Left ventricle myocardium inferior (tissue), 1 donor: ENCODE data around the gene CSTF3. TPM values are rescaled to one million over a fixed set of nuclear protein-coding genes. Genes with fewer than 3 reads are reported as not detected.

Experiments used
- DNase-seq: peaks from one replicate; pipeline ENCODE4 v3.0.0-alpha.2; 2020
- H3K27ac ChIP-seq: fragments of 200-600 bp; replicated peaks from 2 replicates; pipeline ENCODE4 v1.8.0; 2021
- H3K27me3 ChIP-seq: fragments of 200-600 bp; 2 replicates; pipeline ENCODE4 v1.8.0; 2021; ENCODE audit warnings: low read depth
- H3K36me3 ChIP-seq: fragments of 200-600 bp; 2 replicates; pipeline ENCODE4 v1.8.0; 2021
- H3K4me1 ChIP-seq: fragments of 200-600 bp; 2 replicates; pipeline ENCODE4 v1.8.0; 2021
- H3K4me3 ChIP-seq: fragments of 200-600 bp; 2 replicates; pipeline ENCODE4 v1.8.0; 2021; ENCODE audit warnings: mild to moderate bottlenecking, moderate library complexity
- H3K9me3 ChIP-seq: fragments of 200-600 bp; replicated peaks from 2 replicates; pipeline ENCODE4 v1.8.0; 2021
- intact Hi-C: fragments of 100-400 bp; cut with micrococcal nuclease; formaldehyde crosslinking; loops from one replicate; pipeline ENCODE4 v1.11.0; 2022
- long read RNA-seq: library from polyadenylated mRNA; unstranded; transcript quantifications from one replicate; pipeline ENCODE4 v2.0.0, GENCODE V29; 2021
- total RNA-seq: library from RNA; stranded (reverse); fragmentation: NEBNext Ultra II Directional; extraction: Animal tissue kit (Norgen Biotek cat#: 25700); gene quantifications from one replicate; pipeline ENCODE4 v1.2.1, GENCODE V29; 2021
- TF ChIP-seq, protein P1 (sequence below): fragments of 200-600 bp; IDR thresholded peaks from 2 replicates; pipeline ENCODE4 v1.8.0; 2021; ENCODE audit warnings: antibody characterized with exemption, mild to moderate bottlenecking, borderline replicate concordance
- donor health status: DM: no; HTN: yes; CAD: no; lungs with severe emphysema.

CSTF3 gene
- 11.1 TPM for total RNA-seq
- long read RNA-seq, transcript CSTF3-201 (21 exons, 2,797 nt), result major isoform, 7 of 8 reads
- long read RNA-seq, partial matches to known transcripts, result 1 of 8 reads
- long read RNA-seq, other reads (novel, unspliced or antisense), result 0 of 8 reads

DNA sequence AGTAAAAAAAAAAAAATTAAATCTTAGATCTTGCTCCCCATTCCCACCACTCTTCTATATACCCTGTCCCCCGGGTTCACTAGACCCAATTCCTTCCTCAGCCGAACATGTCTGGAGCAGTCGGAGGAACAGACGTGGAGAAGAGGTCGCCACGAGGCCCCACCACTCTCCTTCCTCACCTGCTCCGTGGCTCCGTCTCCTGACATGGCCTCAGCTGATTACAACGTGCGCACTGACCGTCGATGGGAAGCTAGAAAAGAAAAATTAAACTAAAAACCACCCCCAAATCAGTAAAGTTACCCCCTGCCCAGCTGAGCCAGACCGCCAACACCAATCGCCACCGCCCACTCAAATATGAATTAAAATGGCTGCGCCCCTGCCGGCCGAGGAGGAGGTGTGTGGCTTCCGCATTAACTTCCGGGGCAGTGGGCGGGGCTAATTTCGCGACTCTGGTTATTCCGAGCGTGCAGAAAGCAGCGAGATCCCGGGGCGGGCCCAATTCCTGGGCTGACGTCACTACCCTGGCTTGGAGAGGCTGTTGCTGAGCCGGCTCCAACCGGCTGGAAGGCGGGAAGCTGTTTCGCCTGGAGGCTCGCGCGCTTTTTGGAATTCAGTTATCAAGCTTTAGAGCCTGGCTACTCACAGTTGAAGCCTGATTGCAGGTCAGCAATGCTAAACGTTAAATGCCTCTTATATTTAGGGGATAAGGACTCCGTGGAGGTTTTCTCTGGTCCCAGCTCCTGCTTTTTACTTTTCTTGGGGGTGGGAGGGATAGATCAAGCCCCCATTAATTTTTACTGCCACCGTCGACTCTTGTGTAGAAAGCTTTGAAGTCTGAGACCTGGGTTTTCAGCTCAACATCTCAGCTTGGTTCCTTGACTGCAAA lies at the start of gene CSTF3:
TSS of gene CSTF3 (minus strand) at position 361 of the 886 bp plus-strand sequence. CDS start at position 206, 155 bp downstream.
- Histone ChIP-seq H3K27me3 (no peaks in the 10 kb centered on the region), H3K27ac (peak within 1 kb of the TSS; percentile 76), H3K4me1 (peaks cover 51% of the 10 kb centered on the region), H3K9me3 (no peaks in the 10 kb centered on the region), H3K4me3 (peak within 1 kb of the TSS; percentile 87), H3K36me3 (no peaks in the 10 kb centered on the region)
- TF ChIP-seq, protein P1, sequence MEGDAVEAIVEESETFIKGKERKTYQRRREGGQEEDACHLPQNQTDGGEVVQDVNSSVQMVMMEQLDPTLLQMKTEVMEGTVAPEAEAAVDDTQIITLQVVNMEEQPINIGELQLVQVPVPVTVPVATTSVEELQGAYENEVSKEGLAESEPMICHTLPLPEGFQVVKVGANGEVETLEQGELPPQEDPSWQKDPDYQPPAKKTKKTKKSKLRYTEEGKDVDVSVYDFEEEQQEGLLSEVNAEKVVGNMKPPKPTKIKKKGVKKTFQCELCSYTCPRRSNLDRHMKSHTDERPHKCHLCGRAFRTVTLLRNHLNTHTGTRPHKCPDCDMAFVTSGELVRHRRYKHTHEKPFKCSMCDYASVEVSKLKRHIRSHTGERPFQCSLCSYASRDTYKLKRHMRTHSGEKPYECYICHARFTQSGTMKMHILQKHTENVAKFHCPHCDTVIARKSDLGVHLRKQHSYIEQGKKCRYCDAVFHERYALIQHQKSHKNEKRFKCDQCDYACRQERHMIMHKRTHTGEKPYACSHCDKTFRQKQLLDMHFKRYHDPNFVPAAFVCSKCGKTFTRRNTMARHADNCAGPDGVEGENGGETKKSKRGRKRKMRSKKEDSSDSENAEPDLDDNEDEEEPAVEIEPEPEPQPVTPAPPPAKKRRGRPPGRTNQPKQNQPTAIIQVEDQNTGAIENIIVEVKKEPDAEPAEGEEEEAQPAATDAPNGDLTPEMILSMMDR, result peak; percentile 73
- DNase-seq, result peak; percentile 100
- intact Hi-C loops, result loop anchor here (10.0 kb wide), 1 partner anchor 93 kb away; the partner anchor contains the start of gene HIPK3

DNA sequence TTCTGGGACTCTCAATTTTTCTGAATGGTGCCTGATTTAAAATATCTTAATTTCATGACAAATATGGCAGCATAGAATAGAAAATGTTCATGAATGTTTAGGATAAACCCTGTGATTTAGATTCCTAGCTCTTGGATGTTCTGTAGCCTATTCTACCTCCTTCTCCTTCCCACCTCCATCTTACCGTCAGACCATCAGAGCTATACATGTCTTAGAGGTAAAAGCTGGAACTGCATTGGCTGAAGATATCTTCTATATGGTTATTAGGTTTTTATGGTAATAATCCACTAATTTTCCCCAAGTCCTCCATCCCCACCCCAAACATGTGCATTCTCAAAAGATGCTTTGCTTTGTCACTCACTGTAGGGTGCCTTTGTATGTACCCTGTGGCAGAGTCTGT lies 46.9 kb upstream of the CSTF3 start:
- H3K36me3 ChIP-seq, result no peaks in the 10 kb centered on the region
- TF ChIP-seq, protein P1, result no peak
- peak overlapping the region; percentile 50 for H3K27ac ChIP-seq
- H3K27me3 ChIP-seq, result no peaks in the 10 kb centered on the region
- H3K4me3 ChIP-seq, result no peak overlapping the region
- intact Hi-C loops, result no loop called here
- no peaks in the 10 kb centered on the region for H3K9me3 ChIP-seq
- DNase-seq, result no peak
- H3K4me1 ChIP-seq, result peaks cover 10% of the 10 kb centered on the region

DNA sequence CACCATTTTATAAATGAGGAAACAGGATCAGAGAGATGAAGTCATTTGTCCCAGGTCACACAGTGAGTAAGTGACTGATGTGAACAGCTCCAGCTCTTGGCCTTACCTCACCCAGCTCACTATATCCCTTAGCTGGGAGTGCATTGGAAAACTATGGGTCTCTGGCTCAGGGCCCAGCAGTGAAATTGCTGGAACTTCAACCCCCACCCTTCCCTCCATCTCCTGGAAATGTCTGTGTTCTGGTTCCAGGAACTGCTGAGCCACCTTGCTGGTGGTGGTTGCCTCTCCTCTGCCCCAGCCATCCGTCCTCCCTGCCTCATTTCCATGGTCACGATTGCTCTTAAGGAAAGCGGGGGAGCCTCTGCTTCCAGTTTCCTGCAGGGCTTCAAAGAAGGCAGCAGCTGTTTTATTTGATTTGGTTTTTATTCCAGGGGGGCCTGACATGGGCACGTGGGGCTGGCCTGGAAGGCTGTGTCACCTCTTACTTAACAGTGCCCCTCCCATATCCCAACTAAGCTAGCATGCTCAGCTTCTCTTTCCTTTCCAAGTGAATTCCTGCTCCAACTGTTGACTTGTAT lies 46.2 kb upstream of the CSTF3 start:
- TF ChIP-seq, protein P1, result no peak
- H3K4me1 ChIP-seq, result peaks cover 10% of the 10 kb centered on the region
- intact Hi-C loops, result no loop called here
- H3K9me3 ChIP-seq, result no peaks in the 10 kb centered on the region
- H3K36me3 ChIP-seq, result no peaks in the 10 kb centered on the region
- H3K27me3 ChIP-seq, result no peaks in the 10 kb centered on the region
- no peak overlapping the region for H3K4me3 ChIP-seq
- peak overlapping the region; percentile 50 for H3K27ac ChIP-seq
- peak; percentile 18 for DNase-seq

DNA sequence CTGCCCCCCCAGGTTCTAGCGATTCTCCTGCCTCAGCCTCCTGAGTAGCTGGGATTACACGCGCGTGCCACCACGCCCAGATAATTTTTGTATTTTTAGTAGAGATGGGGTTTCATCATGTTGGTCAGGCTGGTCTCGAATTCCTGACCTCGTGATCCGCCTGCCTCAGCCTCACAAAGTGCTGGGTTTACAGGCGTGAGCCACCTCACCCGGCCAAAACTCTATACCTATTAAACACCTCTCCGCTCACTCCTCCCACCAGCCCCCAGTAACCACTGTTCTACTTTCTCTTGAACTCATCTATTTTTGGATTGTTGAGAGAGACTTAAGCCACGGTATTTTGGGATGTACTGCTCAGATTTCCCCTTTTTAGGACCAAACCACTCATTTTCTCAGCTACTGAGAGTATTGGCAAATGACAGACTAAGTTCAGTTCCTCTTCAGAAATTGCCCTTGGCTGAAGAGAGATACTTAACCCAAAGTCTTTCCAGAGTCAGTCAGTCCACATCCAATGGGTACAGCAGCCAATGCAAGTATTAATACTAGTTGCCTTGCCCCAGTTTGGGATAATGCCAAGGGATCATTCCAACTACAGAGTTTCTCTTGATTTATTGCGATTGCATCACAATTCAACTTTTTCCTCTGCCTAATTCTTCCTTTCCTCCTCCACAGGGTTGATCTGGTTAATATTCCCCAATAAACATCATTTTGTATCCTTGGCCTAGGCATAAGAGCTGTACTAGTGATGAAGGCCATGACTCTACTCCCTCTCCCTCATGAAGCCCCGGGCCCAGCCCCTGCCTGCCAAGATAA lies 36.8 kb upstream of the CSTF3 start:
- no peaks in the 10 kb centered on the region for H3K9me3 ChIP-seq
- no peak overlapping the region for H3K27ac ChIP-seq
- no peaks in the 10 kb centered on the region for H3K27me3 ChIP-seq
- H3K36me3 ChIP-seq, result no peaks in the 10 kb centered on the region
- TF ChIP-seq, protein P1, result no peak
- H3K4me1 ChIP-seq, result no peaks in the 10 kb centered on the region
- H3K4me3 ChIP-seq, result no peak overlapping the region
- intact Hi-C loops, result no loop called here
- DNase-seq, result no peak
